ENCODE data around the gene UNC5C. TPM values are rescaled to one million over a fixed set of nuclear protein-coding genes. Genes with fewer than 3 reads are reported as not detected.

The UNC5C gene
- total and polyA plus RNA-seq, 4 donors, result 0.27 to 1.2 (median 0.78) TPM

- no peaks in the 10 kb centered on the region for H3K9me3 ChIP-seq (ENCODE audit: control insufficient read depth in 4 of 4, low read length in 3 of 4)
- peaks cover 0 to 6% (median 0%) of the 10 kb centered on the region in 4 donors for H3K27me3 ChIP-seq (ENCODE audit: control insufficient read depth in 4 of 4, insufficient read depth in 4 of 4, low read length in 3 of 4)
- no peak overlapping the region for H3K9ac ChIP-seq (ENCODE audit: low read depth in 1 of 2, low read length in 2 of 2)
- H3K27ac ChIP-seq (ENCODE audit: low read depth in 1 of 2, low read length in 2 of 2), result no peak overlapping the region
- H3K36me3 ChIP-seq (ENCODE audit: control insufficient read depth in 4 of 4, insufficient read depth in 3 of 4, low read depth in 1 of 4, low read length in 3 of 4), result no peaks in the 10 kb centered on the region
- WGBS, result 82% methylated on average over 2 of the region's 2 CpGs
- TF ChIP-seq TAF1 (conservative IDR thresholded peaks at IDR 0.05), result no peak
- no peak for TF ChIP-seq REST (IDR thresholded peaks at IDR 0.05)
- TF ChIP-seq RXRA (IDR thresholded peaks at IDR 0.05), result no peak
- no peak for TF ChIP-seq FOXA2 (IDR thresholded peaks at IDR 0.05)
- TF ChIP-seq HNF4G (IDR thresholded peaks at IDR 0.05), result no peak
- TF ChIP-seq NR2F2 (IDR thresholded peaks at IDR 0.05), result no peak
- TF ChIP-seq YY1 (IDR thresholded peaks at IDR 0.05), result no peak
- no peak for TF ChIP-seq HNF4A (conservative IDR thresholded peaks at IDR 0.05)
- no peak for TF ChIP-seq SP1 (IDR thresholded peaks at IDR 0.05)
- TF ChIP-seq ZBTB33 (IDR thresholded peaks at IDR 0.05), result no peak
- no peaks in the 10 kb centered on the region for H3K4me1 ChIP-seq (ENCODE audit: control insufficient read depth in 4 of 4, insufficient read depth in 4 of 4, low read length in 3 of 4)
- no peak for DNase-seq (ENCODE audit: low spot score)
- no peak overlapping the region for H3K4me3 ChIP-seq (ENCODE audit: low read depth in 1 of 3, low read length in 3 of 3)
Measured at GRCh38 chr4:95158626-95159025, 390.1 kb downstream of the UNC5C start.

DNA sequence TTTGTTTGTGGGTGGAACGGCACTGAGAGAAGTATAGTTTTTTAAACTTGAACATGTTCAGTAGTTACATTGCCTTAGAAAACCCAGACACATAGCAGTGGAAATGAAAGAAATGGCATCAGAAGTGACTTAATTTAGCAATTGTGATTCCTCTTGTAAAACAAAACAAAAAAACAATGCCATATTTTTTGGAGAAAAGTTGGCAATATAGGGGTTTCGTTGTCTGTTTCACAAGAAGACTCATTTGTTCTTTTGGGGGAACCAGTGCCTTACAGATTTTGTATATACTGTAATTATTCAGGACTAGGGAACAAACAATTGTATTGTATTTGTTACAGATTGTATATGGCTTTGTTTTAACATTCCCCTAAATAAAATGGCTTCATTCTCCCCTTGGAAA is 390.7 kb downstream of the UNC5C start:
- Histone ChIP-seq H3K9me3 (ENCODE audit: control insufficient read depth in 4 of 4, low read length in 3 of 4) (no peaks in the 10 kb centered on the region), H3K4me1 (ENCODE audit: control insufficient read depth in 4 of 4, insufficient read depth in 4 of 4, low read length in 3 of 4) (no peaks in the 10 kb centered on the region), H3K36me3 (ENCODE audit: control insufficient read depth in 4 of 4, insufficient read depth in 3 of 4, low read depth in 1 of 4, low read length in 3 of 4) (no peaks in the 10 kb centered on the region), H3K27me3 (ENCODE audit: control insufficient read depth in 4 of 4, insufficient read depth in 4 of 4, low read length in 3 of 4) (peaks cover 0 to 6% (median 0%) of the 10 kb centered on the region in 4 donors), H3K27ac (ENCODE audit: low read depth in 1 of 2, low read length in 2 of 2) (no peak overlapping the region), H3K4me3 (ENCODE audit: low read depth in 1 of 3, low read length in 3 of 3) (no peak overlapping the region), H3K9ac (ENCODE audit: low read depth in 1 of 2, low read length in 2 of 2) (no peak overlapping the region)
- 86% methylated on average over 2 of the region's 2 CpGs for WGBS
- TF ChIP-seq HNF4A (conservative IDR thresholded peaks at IDR 0.05), result no peak
- no peak for TF ChIP-seq FOXA1 (IDR thresholded peaks at IDR 0.05)
- DNase-seq (ENCODE audit: low spot score), result no peak

DNA sequence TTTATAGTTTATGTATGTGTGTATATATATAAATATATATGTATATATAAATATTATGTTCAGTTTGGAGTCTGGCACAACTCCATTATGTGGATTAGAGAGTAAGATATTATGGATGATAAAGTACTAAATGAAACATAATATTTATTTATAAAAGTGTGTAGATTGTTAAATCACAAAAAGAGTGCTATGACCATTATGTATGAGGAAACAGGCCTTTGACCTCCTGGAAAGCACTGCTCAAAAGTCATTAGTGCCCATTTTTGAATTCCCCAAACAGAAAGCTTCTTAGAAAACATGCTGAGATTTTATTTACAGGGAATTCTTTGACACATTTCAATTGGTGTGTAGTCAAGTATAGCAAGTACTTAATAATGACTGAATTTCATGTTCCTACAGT is 391.2 kb downstream of the UNC5C start:
- Histone ChIP-seq H3K27me3 (ENCODE audit: control insufficient read depth in 4 of 4, insufficient read depth in 4 of 4, low read length in 3 of 4) (peaks cover 0 to 6% (median 0%) of the 10 kb centered on the region in 4 donors), H3K36me3 (ENCODE audit: control insufficient read depth in 4 of 4, insufficient read depth in 3 of 4, low read depth in 1 of 4, low read length in 3 of 4) (no peaks in the 10 kb centered on the region), H3K9me3 (ENCODE audit: control insufficient read depth in 4 of 4, low read length in 3 of 4) (no peaks in the 10 kb centered on the region), H3K4me3 (ENCODE audit: low read depth in 1 of 3, low read length in 3 of 3) (no peak overlapping the region), H3K9ac (ENCODE audit: low read depth in 1 of 2, low read length in 2 of 2) (no peak overlapping the region), H3K4me1 (ENCODE audit: control insufficient read depth in 4 of 4, insufficient read depth in 4 of 4, low read length in 3 of 4) (no peaks in the 10 kb centered on the region), H3K27ac (ENCODE audit: low read depth in 1 of 2, low read length in 2 of 2) (no peak overlapping the region)
- TF ChIP-seq GABPA (IDR thresholded peaks at IDR 0.05 in 1 of 2, conservative IDR thresholded peaks at IDR 0.05 in 1 of 2), result no peak
- no peak for TF ChIP-seq CTCF (IDR thresholded peaks at IDR 0.05; ENCODE audit: low read depth, low read length, missing input control)
- TF ChIP-seq ZBTB33 (IDR thresholded peaks at IDR 0.05), result no peak
- TF ChIP-seq NR2F2 (IDR thresholded peaks at IDR 0.05), result no peak
- TF ChIP-seq RAD21 (IDR thresholded peaks at IDR 0.05), result no peak
- no peak for TF ChIP-seq REST (IDR thresholded peaks at IDR 0.05)
- no peak for TF ChIP-seq JUND (IDR thresholded peaks at IDR 0.05)
- TF ChIP-seq YY1 (IDR thresholded peaks at IDR 0.05), result no peak
- no peak for DNase-seq (ENCODE audit: low spot score)
